ENCODE results near the gene EDN1. TPM values are rescaled to one million over a fixed set of nuclear protein-coding genes. Genes with fewer than 3 reads are reported as not detected.

EDN1 gene
- total and polyA plus RNA-seq, 10 of the 15 experiments (the other 5 are each of a cell fraction or from before 2014, with no cell fraction given), result 2.0 to 6.6 (median 3.1) TPM

- peak; percentile 58 for TF ChIP-seq NKRF (conservative IDR thresholded peaks at IDR 0.05)
- no peak for TF ChIP-seq NFYA (IDR thresholded peaks at IDR 0.05; ENCODE audit: borderline replicate concordance, low read depth, low read length)
- TF ChIP-seq NFYB (IDR thresholded peaks at IDR 0.05; ENCODE audit: insufficient read depth, low read depth, low read length), result no peak
- peak; percentile 61; the same call in 1 of the 2 replicates for TF ChIP-seq SMARCA5 (IDR thresholded peaks at IDR 0.05)
- no peak for TF ChIP-seq CHD2 (IDR thresholded peaks at IDR 0.05; ENCODE audit: borderline replicate concordance, low read depth, low read length)
- TF ChIP-seq EED (IDR thresholded peaks at IDR 0.05; ENCODE audit: low read depth), result peak; percentile 72
- no peak for TF ChIP-seq POU2F2 (IDR thresholded peaks at IDR 0.05; ENCODE audit: borderline replicate concordance, low read depth, low read length)
- peak; percentile 35; the same call in 1 of the 2 replicates for TF ChIP-seq RUNX3 (IDR thresholded peaks at IDR 0.05; ENCODE audit: low read length)
- TF ChIP-seq BHLHE40 (IDR thresholded peaks at IDR 0.05; ENCODE audit: borderline replicate concordance in 1 of 2, low read depth in 2 of 2, low read length in 1 of 2), result peak; percentile 39 to 61; a peak in 3 of 4 replicates
- peak; percentile 41; the same call in 1 of the 2 replicates for TF ChIP-seq CREM (IDR thresholded peaks at IDR 0.05; ENCODE audit: low read depth)
- TF ChIP-seq MTA2 (IDR thresholded peaks at IDR 0.05; ENCODE audit: low read depth), result peak; percentile 27; the same call in 1 of the 2 replicates
- TF ChIP-seq TBL1XR1 (IDR thresholded peaks at IDR 0.05; ENCODE audit: low read depth, low read length), result no peak
- TF ChIP-seq NBN (IDR thresholded peaks at IDR 0.05), result peak; percentile 63
- peak; percentile 33; the same call in 1 of the 2 replicates for TF ChIP-seq RELB (IDR thresholded peaks at IDR 0.05; ENCODE audit: low read depth)
- peak; percentile 69; the same call in 1 of the 2 replicates for TF ChIP-seq CBX5 (IDR thresholded peaks at IDR 0.05; ENCODE audit: low read depth)
- TF ChIP-seq MAX (IDR thresholded peaks at IDR 0.05; ENCODE audit: low read depth, low read length), result peak; percentile 56; the same call in 1 of the 2 replicates
- TF ChIP-seq IKZF2 (IDR thresholded peaks at IDR 0.05), result peak; percentile 50 to 58
- TF ChIP-seq PRDM15 (CRISPR knock-in tag; IDR thresholded peaks at IDR 0.05), result no peak
- TF ChIP-seq HDAC6 (IDR thresholded peaks at IDR 0.05; ENCODE audit: unreplicated experiment), result no peak
- TF ChIP-seq MEF2B (IDR thresholded peaks at IDR 0.05; ENCODE audit: partially characterized antibody, poor library complexity, severe bottlenecking), result no peak
Observed at GRCh38 chr6:12289933-12290820, at the start of gene EDN1 (continued).
